Gastrocnemius medialis (tissue), 4 donors: ENCODE data around the gene APOBEC4. TPM values are rescaled to one million over a fixed set of nuclear protein-coding genes. Genes with fewer than 3 reads are reported as not detected.

Experiments
- ATAC-seq, 2 donors: fragments of 150-250 bp; one replicate each; pipeline ENCODE4 v1.9.1; 2016
- DNase-seq, 2 donors: peaks; one replicate each; pipeline ENCODE4 v3.0.0-alpha.2; 2019
- H3K27ac ChIP-seq, 4 donors: fragments of 200-600 bp; sonication (generic); 1 replicate in 1 of 4; 2 replicates in 3 of 4; pipeline ENCODE4 v1.5.1; 2016 to 2018; ENCODE audit warnings: mild to moderate bottlenecking in 2 of 4, moderate library complexity in 1 of 4
- H3K27me3 ChIP-seq, 3 donors: fragments of 200-600 bp; sonication (generic) in 2 of 3; 1 replicate in 1 of 3; 2 replicates in 2 of 3; pipeline versions ENCODE4 v1.5.1 to v1.6.0; 2016 to 2019; ENCODE audit warnings: mild to moderate bottlenecking in 1 of 3, moderate library complexity in 1 of 3
- H3K36me3 ChIP-seq, 2 donors: fragments of 200-600 bp; sonication (generic) in 1 of 2; one replicate each; pipeline ENCODE4 v1.5.1; 2017 to 2018
- H3K4me1 ChIP-seq, 2 donors: fragments of 200-600 bp; sonication (generic) in 1 of 2; one replicate each; pipeline ENCODE4 v1.5.1; 2016 to 2017; ENCODE audit warnings: mild to moderate bottlenecking in 2 of 2
- H3K4me3 ChIP-seq, 4 donors: fragments of 200-600 bp; sonication (generic) in 3 of 4; 1 replicate in 1 of 4; 2 replicates in 3 of 4; pipeline ENCODE4 v1.5.1; 2016 to 2019; ENCODE audit warnings: mild to moderate bottlenecking in 2 of 4
- H3K9me3 ChIP-seq, 3 donors: fragments of 200-600 bp; sonication (generic) in 2 of 3; 1 replicate in 1 of 3; 2 replicates in 2 of 3; pipeline ENCODE4 v1.5.1; 2016 to 2019
- POLR2A ChIP-seq, 2 donors: fragments of 450-650 bp; IDR thresholded peaks; one replicate each; pipeline ENCODE4 v1.6.1; 2017; ENCODE audit warnings: antibody characterized with exemption in 2 of 2, mild to moderate bottlenecking in 2 of 2, moderate library complexity in 2 of 2
- in situ Hi-C, 4 donors: fragments of 200-750 bp; cut with MboI; loops; one replicate each; pipeline versions ENCODE4 v1.15.0 to v1.8.0; 2017; ENCODE audit warnings: low sequenced_read_pairs in 4 of 4
- intact Hi-C: fragments of 100-400 bp; cut with DNase I; formaldehyde crosslinking; loops from one replicate; pipeline ENCODE4 v1.15.1; 2023; ENCODE audit warnings: low total_unique reads
- total RNA-seq, 4 donors: library from RNA; depleted of rRNA; stranded (reverse); fragments of >200 nt; gene quantifications; one replicate each; pipeline versions ENCODE4 v1.1.0 to v1.2.3, GENCODE V29; 2016
- TF ChIP-seq, protein P1 (sequence below), 5 experiments: fragments of 450-650 bp in 3 of 5; fragments of 200-600 bp in 2 of 5; sonication (generic) in 2 of 5; IDR thresholded peaks in 4 of 5; conservative IDR thresholded peaks in 1 of 5; 1 replicate in 4 of 5; 2 replicates in 1 of 5; pipeline ENCODE4 v1.5.1; 2016 to 2019; ENCODE audit warnings: antibody characterized with exemption in 5 of 5, mild to moderate bottlenecking in 3 of 5, moderate library complexity in 3 of 5

The APOBEC4 gene
- total RNA-seq, 4 donors from 2014 or later, result not detected

DNA sequence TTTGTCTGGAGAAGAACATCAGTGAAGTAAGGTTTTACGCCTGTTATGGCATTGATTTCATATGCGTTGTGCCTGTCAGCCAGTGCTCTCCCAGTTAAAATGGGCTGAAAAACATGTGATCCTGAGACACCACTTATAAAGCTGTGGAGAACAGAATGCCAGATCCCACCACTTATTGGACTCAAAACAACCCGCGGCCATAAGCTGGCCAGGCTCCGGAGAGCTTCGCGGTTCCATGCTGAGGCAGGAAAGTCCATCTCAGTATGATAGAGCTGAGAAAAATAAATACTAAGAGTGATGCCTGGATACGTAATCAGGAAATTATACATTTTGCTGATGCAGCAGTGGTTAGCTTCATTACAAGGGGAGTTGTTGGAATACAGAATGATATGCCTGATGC is 5.1 kb downstream of the APOBEC4 start:
- Histone ChIP-seq H3K4me1 (no peaks in the 10 kb centered on the region), H3K9me3 (no peaks in the 10 kb centered on the region), H3K36me3 (no peaks in the 10 kb centered on the region), H3K27ac (no peak overlapping the region), H3K4me3 (no peak overlapping the region), H3K27me3 (no peaks in the 10 kb centered on the region)
- TF ChIP-seq, protein P1, sequence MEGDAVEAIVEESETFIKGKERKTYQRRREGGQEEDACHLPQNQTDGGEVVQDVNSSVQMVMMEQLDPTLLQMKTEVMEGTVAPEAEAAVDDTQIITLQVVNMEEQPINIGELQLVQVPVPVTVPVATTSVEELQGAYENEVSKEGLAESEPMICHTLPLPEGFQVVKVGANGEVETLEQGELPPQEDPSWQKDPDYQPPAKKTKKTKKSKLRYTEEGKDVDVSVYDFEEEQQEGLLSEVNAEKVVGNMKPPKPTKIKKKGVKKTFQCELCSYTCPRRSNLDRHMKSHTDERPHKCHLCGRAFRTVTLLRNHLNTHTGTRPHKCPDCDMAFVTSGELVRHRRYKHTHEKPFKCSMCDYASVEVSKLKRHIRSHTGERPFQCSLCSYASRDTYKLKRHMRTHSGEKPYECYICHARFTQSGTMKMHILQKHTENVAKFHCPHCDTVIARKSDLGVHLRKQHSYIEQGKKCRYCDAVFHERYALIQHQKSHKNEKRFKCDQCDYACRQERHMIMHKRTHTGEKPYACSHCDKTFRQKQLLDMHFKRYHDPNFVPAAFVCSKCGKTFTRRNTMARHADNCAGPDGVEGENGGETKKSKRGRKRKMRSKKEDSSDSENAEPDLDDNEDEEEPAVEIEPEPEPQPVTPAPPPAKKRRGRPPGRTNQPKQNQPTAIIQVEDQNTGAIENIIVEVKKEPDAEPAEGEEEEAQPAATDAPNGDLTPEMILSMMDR (IDR thresholded peaks at IDR 0.05 in 4 of 5, conservative IDR thresholded peaks at IDR 0.05 in 1 of 5), result no peak
- no peak for TF ChIP-seq POLR2A (IDR thresholded peaks at IDR 0.05)
- no peak for DNase-seq
- in situ Hi-C loops (loop anchor here in 2 of 4 donors (5.0 to 25.0 kb wide), 2 partner anchors 264 to 361 kb away; no protein-coding TSS in a partner anchor), intact Hi-C loops (no loop called here)
- ATAC-seq, result no peak

DNA sequence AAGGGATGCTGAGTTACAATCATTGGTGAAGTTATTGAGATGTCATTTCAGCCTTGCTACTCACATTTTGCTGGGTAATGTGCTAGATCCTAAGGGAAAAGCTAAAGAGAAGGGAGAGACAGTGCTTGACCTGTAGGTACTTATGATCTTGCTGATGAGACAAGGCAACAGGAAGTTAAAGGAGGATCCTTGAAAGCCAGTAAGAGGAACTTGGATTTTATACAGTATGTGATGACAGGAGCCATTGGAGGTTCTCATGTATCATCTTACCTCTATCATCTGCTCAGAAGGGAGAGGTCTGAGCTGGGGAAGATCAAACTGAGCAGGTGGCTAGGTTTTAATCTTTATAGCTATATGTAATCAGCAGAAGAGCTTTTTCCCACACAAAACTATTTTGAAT is 6.3 kb downstream of the APOBEC4 start:
- TF ChIP-seq, protein P1 (IDR thresholded peaks at IDR 0.05 in 4 of 5, conservative IDR thresholded peaks at IDR 0.05 in 1 of 5), result no peak
- TF ChIP-seq POLR2A (IDR thresholded peaks at IDR 0.05), result no peak
- intact Hi-C loops (no loop called here), in situ Hi-C loops (loop anchor here in 2 of 4 donors (5.0 to 25.0 kb wide), 2 partner anchors 266 to 359 kb away; no protein-coding TSS in a partner anchor)
- Histone ChIP-seq H3K27ac (no peak overlapping the region), H3K36me3 (no peaks in the 10 kb centered on the region), H3K4me1 (no peaks in the 10 kb centered on the region), H3K27me3 (no peaks in the 10 kb centered on the region), H3K9me3 (no peaks in the 10 kb centered on the region), H3K4me3 (no peak overlapping the region)
- ATAC-seq, result no peak
- no peak for DNase-seq

DNA sequence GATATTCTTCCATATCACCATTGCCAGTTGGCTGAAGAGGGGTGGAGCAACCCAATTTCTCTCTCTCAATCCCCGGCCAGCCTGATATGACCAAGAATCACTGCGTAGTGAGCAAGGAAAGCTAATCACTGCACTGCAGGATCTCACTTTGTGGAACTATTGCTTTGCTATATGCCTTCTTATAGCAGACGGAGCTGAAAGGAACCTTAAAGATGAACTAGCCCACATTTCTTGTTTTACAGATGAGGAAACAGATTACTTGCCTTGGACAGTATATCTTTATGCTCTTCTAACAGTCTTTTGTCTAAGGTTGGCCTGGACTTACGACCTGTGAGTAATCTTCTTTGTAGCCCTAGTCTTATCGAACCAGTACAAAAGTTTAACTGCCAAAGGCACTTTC is 7.6 kb downstream of the APOBEC4 start:
- H3K9me3 ChIP-seq, result no peaks in the 10 kb centered on the region
- ATAC-seq (no peak), DNase-seq (no peak)
- no peaks in the 10 kb centered on the region for H3K4me1 ChIP-seq
- H3K27me3 ChIP-seq, result no peaks in the 10 kb centered on the region
- H3K27ac ChIP-seq, result no peak overlapping the region
- no peaks in the 10 kb centered on the region for H3K36me3 ChIP-seq
- TF ChIP-seq, protein P1 (IDR thresholded peaks at IDR 0.05 in 4 of 5, conservative IDR thresholded peaks at IDR 0.05 in 1 of 5), result no peak
- TF ChIP-seq POLR2A (IDR thresholded peaks at IDR 0.05), result no peak
- in situ Hi-C loops, result loop anchor here in 2 of 4 donors (5.0 to 25.0 kb wide), 2 partner anchors 267 to 358 kb away; no protein-coding TSS in a partner anchor
- intact Hi-C loops, result no loop called here
- no peak overlapping the region for H3K4me3 ChIP-seq

DNA sequence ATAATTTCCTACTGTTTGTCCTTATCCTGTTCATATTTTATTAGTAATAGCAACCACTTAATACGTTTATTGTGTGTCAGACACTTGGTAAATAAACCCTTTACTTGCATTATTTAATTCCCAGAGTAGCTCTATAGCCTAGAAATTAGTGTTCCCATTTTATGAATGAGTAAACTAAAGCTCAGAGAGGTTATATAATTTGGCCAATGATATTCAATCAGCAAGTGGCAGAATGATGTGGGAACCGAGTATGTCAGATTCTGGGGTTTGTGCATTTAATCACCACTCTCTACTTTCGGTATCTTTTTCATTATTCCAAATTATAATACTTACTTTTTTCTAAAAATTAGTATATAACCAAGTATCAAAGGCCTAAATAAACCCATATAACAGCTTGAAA is 10.9 kb downstream of the APOBEC4 start:
- TF ChIP-seq POLR2A (IDR thresholded peaks at IDR 0.05), result no peak
- TF ChIP-seq, protein P1 (IDR thresholded peaks at IDR 0.05 in 4 of 5, conservative IDR thresholded peaks at IDR 0.05 in 1 of 5), result no peak
- DNase-seq, result no peak
- intact Hi-C loops, result no loop called here
- no peaks in the 10 kb centered on the region for H3K27me3 ChIP-seq
- no peak for ATAC-seq
- in situ Hi-C loops, result loop anchor here in 1 of 4 donors (25.0 kb wide), 1 partner anchor 355 kb away; no protein-coding TSS in a partner anchor
- no peaks in the 10 kb centered on the region for H3K9me3 ChIP-seq
- no peak overlapping the region for H3K4me3 ChIP-seq
- H3K27ac ChIP-seq, result no peak overlapping the region
- H3K36me3 ChIP-seq, result no peaks in the 10 kb centered on the region
- H3K4me1 ChIP-seq, result no peaks in the 10 kb centered on the region

DNA sequence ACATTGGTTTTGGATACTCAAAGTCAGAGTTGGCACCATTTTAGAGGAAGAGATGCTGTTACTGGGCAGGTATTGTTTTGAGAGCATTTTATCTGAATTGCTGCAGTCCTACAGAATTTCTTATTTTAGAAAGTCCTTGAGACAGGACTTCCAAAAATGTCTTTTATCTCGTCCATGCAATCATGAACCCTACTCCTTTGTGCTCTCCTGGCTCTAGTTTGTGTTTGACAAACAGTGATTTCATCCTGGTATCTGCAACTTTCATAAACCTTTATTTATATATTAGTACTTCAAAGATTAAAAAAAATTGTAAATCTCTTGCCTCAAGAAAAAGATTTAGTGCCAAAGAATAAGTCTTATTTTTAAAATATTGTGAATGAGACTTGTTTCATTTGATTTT is 12.9 kb downstream of the APOBEC4 start:
- H3K27me3 ChIP-seq, result no peaks in the 10 kb centered on the region
- intact Hi-C loops, result no loop called here
- DNase-seq (no peak), ATAC-seq (no peak)
- no peaks in the 10 kb centered on the region for H3K9me3 ChIP-seq
- TF ChIP-seq, protein P1 (IDR thresholded peaks at IDR 0.05 in 4 of 5, conservative IDR thresholded peaks at IDR 0.05 in 1 of 5), result no peak
- TF ChIP-seq POLR2A (IDR thresholded peaks at IDR 0.05), result no peak
- H3K36me3 ChIP-seq, result no peaks in the 10 kb centered on the region
- H3K27ac ChIP-seq, result no peak overlapping the region
- in situ Hi-C loops, result loop anchor here in 1 of 4 donors (25.0 kb wide), 1 partner anchor 353 kb away; no protein-coding TSS in a partner anchor
- H3K4me1 ChIP-seq, result peaks cover 0 to 5% of the 10 kb centered on the region in 2 donors
- no peak overlapping the region for H3K4me3 ChIP-seq
